ENCODE measurements around the gene INTS6. TPM values are rescaled to one million over a fixed set of nuclear protein-coding genes. Genes with fewer than 3 reads are reported as not detected.

Gene INTS6
- total and polyA plus RNA-seq, 8 donors, result 10.7 to 200 (median 13.7) TPM

DNA sequence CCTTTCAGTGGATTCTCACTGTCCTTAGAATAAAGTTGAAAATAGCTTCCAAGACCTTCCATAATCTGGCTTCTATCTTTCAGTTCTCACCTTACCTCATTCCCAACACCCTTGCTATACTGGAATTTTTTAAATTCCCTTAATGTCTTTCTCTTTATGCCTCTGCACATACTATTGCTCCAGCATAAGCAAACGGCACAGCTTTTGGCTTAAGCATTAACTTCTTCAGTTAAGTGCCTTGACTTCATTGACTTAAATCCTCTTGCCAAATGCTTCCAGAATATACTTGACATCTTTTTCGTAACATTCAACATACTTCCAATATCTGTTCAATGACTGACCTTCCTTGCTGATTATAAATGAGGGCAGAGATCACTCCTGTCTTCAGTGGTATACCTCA lies 79.4 kb downstream of the INTS6 start:
- H3K27ac ChIP-seq, result no peak overlapping the region
- TF ChIP-seq POLR2AphosphoS5 (IDR thresholded peaks at IDR 0.05), result no peak
- no peak for TF ChIP-seq EP300 (IDR thresholded peaks at IDR 0.05)
- no peak for TF ChIP-seq POLR2A (IDR thresholded peaks at IDR 0.05)
- TF ChIP-seq, protein P1, sequence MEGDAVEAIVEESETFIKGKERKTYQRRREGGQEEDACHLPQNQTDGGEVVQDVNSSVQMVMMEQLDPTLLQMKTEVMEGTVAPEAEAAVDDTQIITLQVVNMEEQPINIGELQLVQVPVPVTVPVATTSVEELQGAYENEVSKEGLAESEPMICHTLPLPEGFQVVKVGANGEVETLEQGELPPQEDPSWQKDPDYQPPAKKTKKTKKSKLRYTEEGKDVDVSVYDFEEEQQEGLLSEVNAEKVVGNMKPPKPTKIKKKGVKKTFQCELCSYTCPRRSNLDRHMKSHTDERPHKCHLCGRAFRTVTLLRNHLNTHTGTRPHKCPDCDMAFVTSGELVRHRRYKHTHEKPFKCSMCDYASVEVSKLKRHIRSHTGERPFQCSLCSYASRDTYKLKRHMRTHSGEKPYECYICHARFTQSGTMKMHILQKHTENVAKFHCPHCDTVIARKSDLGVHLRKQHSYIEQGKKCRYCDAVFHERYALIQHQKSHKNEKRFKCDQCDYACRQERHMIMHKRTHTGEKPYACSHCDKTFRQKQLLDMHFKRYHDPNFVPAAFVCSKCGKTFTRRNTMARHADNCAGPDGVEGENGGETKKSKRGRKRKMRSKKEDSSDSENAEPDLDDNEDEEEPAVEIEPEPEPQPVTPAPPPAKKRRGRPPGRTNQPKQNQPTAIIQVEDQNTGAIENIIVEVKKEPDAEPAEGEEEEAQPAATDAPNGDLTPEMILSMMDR (IDR thresholded peaks at IDR 0.05), result no peak
- H3K36me3 ChIP-seq, result peaks cover 47 to 100% (median 95%) of the 10 kb centered on the region in 4 donors
- no peaks in the 10 kb centered on the region for H3K9me3 ChIP-seq
- H3K4me1 ChIP-seq, result no peaks in the 10 kb centered on the region
- 83 to 97% (median 90%) methylated on average over 2 of the region's 2 CpGs for WGBS, 5 donors
- intact Hi-C loops (cut with DNase I; ENCODE audit: low total_unique reads), result no loop called here
- no peak for DNase-seq
- no peaks in the 10 kb centered on the region for H3K27me3 ChIP-seq
- no peak overlapping the region for H3K4me3 ChIP-seq

DNA sequence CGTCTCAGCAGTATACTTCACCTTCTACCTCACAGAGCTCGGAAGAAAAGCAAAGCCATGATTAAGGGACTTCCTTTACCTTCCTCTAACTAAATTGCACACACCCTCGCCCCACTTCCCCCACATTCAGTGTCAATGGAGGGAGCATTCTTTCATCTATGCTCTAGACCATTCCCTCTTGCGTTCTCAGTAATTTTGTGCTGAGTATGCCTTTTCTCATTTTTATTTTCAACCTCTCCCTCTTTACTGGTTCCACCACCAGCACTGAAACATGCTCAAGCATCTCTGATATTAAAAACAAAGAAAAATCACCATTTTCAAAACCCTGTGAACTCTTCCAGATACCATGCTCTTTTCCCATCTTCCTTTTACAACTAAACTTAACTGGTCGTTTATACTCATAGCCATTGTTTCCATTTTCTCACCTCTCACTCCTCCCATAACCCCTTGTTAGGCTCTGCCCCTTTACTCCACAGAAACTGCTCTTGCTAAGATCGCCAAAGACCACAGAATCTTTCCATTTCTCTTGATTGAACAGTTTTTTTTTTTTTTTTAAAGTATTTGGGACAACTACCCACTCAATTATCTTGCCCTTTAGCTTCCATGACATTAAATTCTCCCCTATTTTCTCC lies 81.0 kb downstream of the INTS6 start:
- H3K27me3 ChIP-seq, result no peaks in the 10 kb centered on the region
- intact Hi-C loops (cut with DNase I; ENCODE audit: low total_unique reads), result no loop called here
- no peaks in the 10 kb centered on the region for H3K9me3 ChIP-seq
- H3K4me1 ChIP-seq, result no peaks in the 10 kb centered on the region
- DNase-seq, result no peak
- TF ChIP-seq, protein P1 (IDR thresholded peaks at IDR 0.05), result no peak
- TF ChIP-seq EP300 (IDR thresholded peaks at IDR 0.05) (no peak), POLR2A (IDR thresholded peaks at IDR 0.05) (no peak), POLR2AphosphoS5 (IDR thresholded peaks at IDR 0.05) (no peak)
- WGBS, 5 donors, result 88 to 94% (median 90%) methylated on average over 6 of the region's 6 CpGs
- peaks cover 46 to 100% (median 97%) of the 10 kb centered on the region in 4 donors for H3K36me3 ChIP-seq
- H3K27ac ChIP-seq, result no peak overlapping the region
- H3K4me3 ChIP-seq, result no peak overlapping the region

DNA sequence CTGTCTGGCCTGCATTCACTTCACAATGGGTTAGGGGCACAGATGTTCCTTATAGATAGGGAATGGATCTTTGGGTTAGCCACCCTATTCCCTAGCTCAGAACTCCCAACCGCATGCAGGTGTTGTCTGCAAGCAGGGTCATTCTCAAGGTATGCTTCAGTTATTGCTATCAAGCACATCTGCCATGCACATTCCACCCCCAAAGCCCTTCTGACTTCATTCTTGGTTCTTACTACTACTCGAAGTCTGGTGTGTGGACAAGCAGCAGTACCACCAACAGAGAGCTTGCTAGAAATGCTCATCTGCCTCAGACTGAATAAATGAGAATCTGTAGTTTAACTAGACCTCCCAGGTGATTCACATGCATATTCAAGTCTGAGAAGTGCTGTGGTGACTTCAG lies 82.0 kb downstream of the INTS6 start:
- peaks cover 45 to 100% (median 97%) of the 10 kb centered on the region in 4 donors for H3K36me3 ChIP-seq
- H3K9me3 ChIP-seq, result no peaks in the 10 kb centered on the region
- H3K27ac ChIP-seq, result no peak overlapping the region
- no peak for DNase-seq
- intact Hi-C loops (cut with DNase I; ENCODE audit: low total_unique reads), result no loop called here
- TF ChIP-seq POLR2A (IDR thresholded peaks at IDR 0.05) (no peak), EP300 (IDR thresholded peaks at IDR 0.05) (no peak), POLR2AphosphoS5 (IDR thresholded peaks at IDR 0.05) (no peak)
- TF ChIP-seq, protein P1 (IDR thresholded peaks at IDR 0.05), result no peak
- H3K4me1 ChIP-seq, result no peaks in the 10 kb centered on the region
- H3K27me3 ChIP-seq, result no peaks in the 10 kb centered on the region
- WGBS, 5 donors, result 89 to 99% (median 98%) methylated on average over 2 of the region's 2 CpGs
- no peak overlapping the region for H3K4me3 ChIP-seq

DNA sequence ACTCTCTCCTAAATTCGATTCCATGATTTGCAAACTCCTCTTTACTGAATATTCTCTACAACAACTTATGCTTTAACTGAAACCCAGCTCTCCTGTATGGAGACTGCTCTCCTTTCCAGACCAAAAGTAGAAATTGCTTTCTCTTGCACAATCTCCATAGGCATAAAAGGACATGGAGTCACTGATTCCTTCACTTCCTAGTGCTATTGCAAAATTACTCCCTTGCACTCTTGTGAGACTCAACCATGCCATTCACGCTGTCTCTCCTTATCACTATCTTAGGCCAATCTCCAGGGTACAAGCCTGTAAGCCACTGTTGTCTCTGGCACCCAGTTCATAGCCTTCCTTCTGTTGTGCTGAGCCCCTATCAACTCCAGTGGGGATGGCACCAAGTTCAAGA lies 82.7 kb downstream of the INTS6 start:
- Histone ChIP-seq H3K4me1 (no peaks in the 10 kb centered on the region), H3K9me3 (no peaks in the 10 kb centered on the region), H3K27me3 (no peaks in the 10 kb centered on the region), H3K36me3 (peaks cover 44 to 100% (median 97%) of the 10 kb centered on the region in 4 donors), H3K27ac (no peak overlapping the region), H3K4me3 (no peak overlapping the region)
- DNase-seq, result no peak
- intact Hi-C loops (cut with DNase I; ENCODE audit: low total_unique reads), result no loop called here
- no peak for TF ChIP-seq POLR2A (IDR thresholded peaks at IDR 0.05)
- no peak for TF ChIP-seq EP300 (IDR thresholded peaks at IDR 0.05)
- no peak for TF ChIP-seq POLR2AphosphoS5 (IDR thresholded peaks at IDR 0.05)
- TF ChIP-seq, protein P1 (IDR thresholded peaks at IDR 0.05), result no peak
- 80 to 99% (median 93%) methylated on average over 2 of the region's 2 CpGs for WGBS, 5 donors
